WTC11 (cell line): ENCODE results near the gene PTPRJ.

ENCODE experiments used
- CREM ChIP-seq: sonication (generic); formaldehyde crosslinking; IDR thresholded peaks from 2 replicates; pipeline ENCODE4 v1.8.1; 2022; ENCODE audit warnings: mild to moderate bottlenecking, missing genetic modification reagents, moderate library complexity
- TEAD1 ChIP-seq: sonication (generic); formaldehyde crosslinking; IDR thresholded peaks from 2 replicates; pipeline ENCODE4 v1.8.0; 2022; ENCODE audit warnings: mild to moderate bottlenecking, missing genetic modification reagents
- ZNF121 ChIP-seq: sonication (generic); formaldehyde crosslinking; IDR thresholded peaks from 2 replicates; pipeline ENCODE4 v1.8.0; 2023; ENCODE audit warnings: missing genetic modification reagents
- TF ChIP-seq, protein P1 (sequence below): fragments of 200-600 bp; IDR thresholded peaks from 2 replicates; pipeline ENCODE4 v1.8.0; 2022; ENCODE audit warnings: antibody characterized with exemption
- TF ChIP-seq, protein P2 (sequence below): sonication (generic); formaldehyde crosslinking; IDR thresholded peaks from 2 replicates; pipeline ENCODE4 v1.8.1; 2023; ENCODE audit warnings: mild to moderate bottlenecking, missing genetic modification reagents, moderate library complexity
- TF ChIP-seq, protein P3 (sequence below): sonication (generic); formaldehyde crosslinking; IDR thresholded peaks from 2 replicates; pipeline ENCODE4 v1.8.0; 2023; ENCODE audit warnings: missing genetic modification reagents
- TF ChIP-seq, protein P4 (sequence below): sonication (generic); formaldehyde crosslinking; IDR thresholded peaks from 2 replicates; pipeline ENCODE4 v1.8.1; 2022; ENCODE audit warnings: low read depth, mild to moderate bottlenecking, moderate library complexity, missing genetic modification reagents, borderline replicate concordance
- TF ChIP-seq, protein P5 (sequence below): sonication (generic); formaldehyde crosslinking; IDR thresholded peaks from 2 replicates; pipeline ENCODE4 v1.8.1; 2023; ENCODE audit warnings: mild to moderate bottlenecking, moderate library complexity, missing genetic modification reagents

DNA sequence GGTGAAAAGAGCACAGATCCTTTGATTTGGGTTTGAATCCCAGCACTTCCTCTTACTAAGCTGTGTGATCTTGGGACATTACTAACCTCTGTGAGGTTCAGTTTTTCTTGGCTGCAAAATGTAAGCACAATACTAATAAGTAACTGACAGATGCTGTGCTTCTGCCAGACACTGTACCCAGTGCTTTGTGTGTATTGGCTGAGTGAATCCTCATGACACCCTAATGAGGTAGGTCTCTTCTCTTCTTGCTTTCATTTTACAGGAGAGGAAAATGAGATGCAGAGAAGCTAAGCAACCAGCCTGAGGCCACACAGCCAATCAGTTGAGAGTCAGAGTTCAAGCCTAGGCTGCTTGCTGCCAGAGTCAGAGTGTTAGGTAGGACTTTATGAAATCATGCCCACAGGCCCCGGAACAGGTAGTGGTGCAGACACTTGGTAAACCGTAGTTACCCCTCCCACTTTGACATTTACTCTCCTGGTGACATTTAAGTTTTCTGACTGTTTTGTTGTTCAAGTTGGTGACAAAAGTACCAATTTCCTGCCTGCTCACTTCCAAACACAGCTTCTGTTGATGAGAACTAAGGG, 21.2 kb downstream of the PTPRJ start:
- TF ChIP-seq, protein P1, sequence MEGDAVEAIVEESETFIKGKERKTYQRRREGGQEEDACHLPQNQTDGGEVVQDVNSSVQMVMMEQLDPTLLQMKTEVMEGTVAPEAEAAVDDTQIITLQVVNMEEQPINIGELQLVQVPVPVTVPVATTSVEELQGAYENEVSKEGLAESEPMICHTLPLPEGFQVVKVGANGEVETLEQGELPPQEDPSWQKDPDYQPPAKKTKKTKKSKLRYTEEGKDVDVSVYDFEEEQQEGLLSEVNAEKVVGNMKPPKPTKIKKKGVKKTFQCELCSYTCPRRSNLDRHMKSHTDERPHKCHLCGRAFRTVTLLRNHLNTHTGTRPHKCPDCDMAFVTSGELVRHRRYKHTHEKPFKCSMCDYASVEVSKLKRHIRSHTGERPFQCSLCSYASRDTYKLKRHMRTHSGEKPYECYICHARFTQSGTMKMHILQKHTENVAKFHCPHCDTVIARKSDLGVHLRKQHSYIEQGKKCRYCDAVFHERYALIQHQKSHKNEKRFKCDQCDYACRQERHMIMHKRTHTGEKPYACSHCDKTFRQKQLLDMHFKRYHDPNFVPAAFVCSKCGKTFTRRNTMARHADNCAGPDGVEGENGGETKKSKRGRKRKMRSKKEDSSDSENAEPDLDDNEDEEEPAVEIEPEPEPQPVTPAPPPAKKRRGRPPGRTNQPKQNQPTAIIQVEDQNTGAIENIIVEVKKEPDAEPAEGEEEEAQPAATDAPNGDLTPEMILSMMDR = no peak
- TF ChIP-seq ZNF121 (no peak), TEAD1 (CRISPR knock-in tag) (no peak), CREM (no peak)
- TF ChIP-seq, protein P2, sequence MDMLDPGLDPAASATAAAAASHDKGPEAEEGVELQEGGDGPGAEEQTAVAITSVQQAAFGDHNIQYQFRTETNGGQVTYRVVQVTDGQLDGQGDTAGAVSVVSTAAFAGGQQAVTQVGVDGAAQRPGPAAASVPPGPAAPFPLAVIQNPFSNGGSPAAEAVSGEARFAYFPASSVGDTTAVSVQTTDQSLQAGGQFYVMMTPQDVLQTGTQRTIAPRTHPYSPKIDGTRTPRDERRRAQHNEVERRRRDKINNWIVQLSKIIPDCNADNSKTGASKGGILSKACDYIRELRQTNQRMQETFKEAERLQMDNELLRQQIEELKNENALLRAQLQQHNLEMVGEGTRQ (CRISPR knock-in tag) = no peak
- TF ChIP-seq, protein P3, sequence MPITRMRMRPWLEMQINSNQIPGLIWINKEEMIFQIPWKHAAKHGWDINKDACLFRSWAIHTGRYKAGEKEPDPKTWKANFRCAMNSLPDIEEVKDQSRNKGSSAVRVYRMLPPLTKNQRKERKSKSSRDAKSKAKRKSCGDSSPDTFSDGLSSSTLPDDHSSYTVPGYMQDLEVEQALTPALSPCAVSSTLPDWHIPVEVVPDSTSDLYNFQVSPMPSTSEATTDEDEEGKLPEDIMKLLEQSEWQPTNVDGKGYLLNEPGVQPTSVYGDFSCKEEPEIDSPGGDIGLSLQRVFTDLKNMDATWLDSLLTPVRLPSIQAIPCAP (CRISPR knock-in tag) = no peak
- TF ChIP-seq, protein P4, sequence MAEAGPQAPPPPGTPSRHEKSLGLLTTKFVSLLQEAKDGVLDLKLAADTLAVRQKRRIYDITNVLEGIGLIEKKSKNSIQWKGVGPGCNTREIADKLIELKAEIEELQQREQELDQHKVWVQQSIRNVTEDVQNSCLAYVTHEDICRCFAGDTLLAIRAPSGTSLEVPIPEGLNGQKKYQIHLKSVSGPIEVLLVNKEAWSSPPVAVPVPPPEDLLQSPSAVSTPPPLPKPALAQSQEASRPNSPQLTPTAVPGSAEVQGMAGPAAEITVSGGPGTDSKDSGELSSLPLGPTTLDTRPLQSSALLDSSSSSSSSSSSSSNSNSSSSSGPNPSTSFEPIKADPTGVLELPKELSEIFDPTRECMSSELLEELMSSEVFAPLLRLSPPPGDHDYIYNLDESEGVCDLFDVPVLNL = no peak
- TF ChIP-seq, protein P5, sequence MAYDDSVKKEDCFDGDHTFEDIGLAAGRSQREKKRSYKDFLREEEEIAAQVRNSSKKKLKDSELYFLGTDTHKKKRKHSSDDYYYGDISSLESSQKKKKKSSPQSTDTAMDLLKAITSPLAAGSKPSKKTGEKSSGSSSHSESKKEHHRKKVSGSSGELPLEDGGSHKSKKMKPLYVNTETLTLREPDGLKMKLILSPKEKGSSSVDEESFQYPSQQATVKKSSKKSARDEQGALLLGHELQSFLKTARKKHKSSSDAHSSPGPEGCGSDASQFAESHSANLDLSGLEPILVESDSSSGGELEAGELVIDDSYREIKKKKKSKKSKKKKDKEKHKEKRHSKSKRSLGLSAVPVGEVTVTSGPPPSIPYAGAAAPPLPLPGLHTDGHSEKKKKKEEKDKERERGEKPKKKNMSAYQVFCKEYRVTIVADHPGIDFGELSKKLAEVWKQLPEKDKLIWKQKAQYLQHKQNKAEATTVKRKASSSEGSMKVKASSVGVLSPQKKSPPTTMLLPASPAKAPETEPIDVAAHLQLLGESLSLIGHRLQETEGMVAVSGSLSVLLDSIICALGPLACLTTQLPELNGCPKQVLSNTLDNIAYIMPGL (CRISPR knock-in tag) = no peak
